Tibial artery (tissue), 4 donors: Measurements from ENCODE around the gene DUSP5.

Experiments used
- DNase-seq, 2 donors: peaks; one replicate each; pipeline ENCODE4 v3.0.0-alpha.2; 2019
- H3K27ac ChIP-seq, 2 donors: fragments of 200-600 bp; sonication (generic) in 1 of 2; 1 replicate in 1 of 2; 2 replicates in 1 of 2; pipeline ENCODE4 v1.5.1; 2018 to 2019; ENCODE audit warnings: mild to moderate bottlenecking in 1 of 2
- H3K27me3 ChIP-seq, 2 donors: fragments of 200-600 bp; sonication (generic) in 1 of 2; one replicate each; pipeline versions ENCODE4 v1.5.1 to v1.6.0; 2016 to 2019
- H3K36me3 ChIP-seq, 3 donors: fragments of 200-600 bp; sonication (generic) in 2 of 3; one replicate each; pipeline ENCODE4 v1.5.1; 2016 to 2019; ENCODE audit warnings: mild to moderate bottlenecking in 2 of 3
- H3K4me1 ChIP-seq, 4 donors: fragments of 200-600 bp; sonication (generic) in 2 of 4; 1 replicate in 3 of 4; 2 replicates in 1 of 4; pipeline ENCODE4 v1.5.1; 2016 to 2019
- H3K4me3 ChIP-seq, 2 donors: fragments of 200-600 bp; sonication (generic) in 1 of 2; 1 replicate in 1 of 2; 2 replicates in 1 of 2; pipeline ENCODE4 v1.5.1; 2018 to 2019; ENCODE audit warnings: mild to moderate bottlenecking in 2 of 2
- H3K9me3 ChIP-seq, 3 donors: fragments of 200-600 bp; sonication (generic) in 1 of 3; one replicate each; pipeline ENCODE4 v1.5.1; 2016 to 2019
- intact Hi-C: fragments of 100-400 bp; cut with DNase I; formaldehyde crosslinking; loops from one replicate; pipeline ENCODE4 v1.15.0; 2023; ENCODE audit warnings: low total_unique reads
- TF ChIP-seq, protein P1 (sequence below), 2 experiments: fragments of 200-600 bp in 1 of 2; fragments of 450-650 bp in 1 of 2; IDR thresholded peaks; one replicate each; pipeline ENCODE4 v1.5.1; 2017 to 2019; ENCODE audit warnings: antibody characterized with exemption in 2 of 2, mild to moderate bottlenecking in 1 of 2, moderate library complexity in 1 of 2

The DUSP5 gene

DNA sequence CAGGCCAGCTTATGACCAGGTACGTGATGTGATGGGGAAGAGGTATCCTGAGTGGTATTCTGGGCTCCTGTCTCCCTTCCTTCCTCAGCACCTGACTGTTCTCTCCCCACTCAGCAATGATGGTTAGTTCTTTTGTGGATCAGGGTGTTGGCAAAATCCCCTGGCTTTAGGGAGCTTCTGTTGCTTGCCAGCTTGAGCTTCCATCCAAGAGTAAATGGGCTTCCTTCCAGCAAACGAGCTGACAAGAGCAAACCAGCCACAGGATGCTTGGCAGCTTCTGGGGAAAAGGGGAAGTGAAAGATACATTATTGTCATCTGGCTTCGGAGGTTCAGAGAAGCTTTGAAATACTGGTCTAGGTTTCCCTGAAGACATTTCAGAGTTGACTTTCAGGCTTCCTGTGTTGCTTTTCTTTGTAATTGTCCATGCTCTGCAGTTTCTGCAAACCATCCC lies 5.2 kb downstream of the DUSP5 start:
- no peak overlapping the region for H3K27ac ChIP-seq
- H3K27me3 ChIP-seq: no peaks in the 10 kb centered on the region
- DNase-seq: peak; percentile 40 to 48
- H3K4me1 ChIP-seq: peaks cover 0 to 48% (median 20%) of the 10 kb centered on the region in 4 donors
- TF ChIP-seq, protein P1, sequence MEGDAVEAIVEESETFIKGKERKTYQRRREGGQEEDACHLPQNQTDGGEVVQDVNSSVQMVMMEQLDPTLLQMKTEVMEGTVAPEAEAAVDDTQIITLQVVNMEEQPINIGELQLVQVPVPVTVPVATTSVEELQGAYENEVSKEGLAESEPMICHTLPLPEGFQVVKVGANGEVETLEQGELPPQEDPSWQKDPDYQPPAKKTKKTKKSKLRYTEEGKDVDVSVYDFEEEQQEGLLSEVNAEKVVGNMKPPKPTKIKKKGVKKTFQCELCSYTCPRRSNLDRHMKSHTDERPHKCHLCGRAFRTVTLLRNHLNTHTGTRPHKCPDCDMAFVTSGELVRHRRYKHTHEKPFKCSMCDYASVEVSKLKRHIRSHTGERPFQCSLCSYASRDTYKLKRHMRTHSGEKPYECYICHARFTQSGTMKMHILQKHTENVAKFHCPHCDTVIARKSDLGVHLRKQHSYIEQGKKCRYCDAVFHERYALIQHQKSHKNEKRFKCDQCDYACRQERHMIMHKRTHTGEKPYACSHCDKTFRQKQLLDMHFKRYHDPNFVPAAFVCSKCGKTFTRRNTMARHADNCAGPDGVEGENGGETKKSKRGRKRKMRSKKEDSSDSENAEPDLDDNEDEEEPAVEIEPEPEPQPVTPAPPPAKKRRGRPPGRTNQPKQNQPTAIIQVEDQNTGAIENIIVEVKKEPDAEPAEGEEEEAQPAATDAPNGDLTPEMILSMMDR (IDR thresholded peaks at IDR 0.05): no peak
- H3K36me3 ChIP-seq: peaks cover 0 to 9% (median 0%) of the 10 kb centered on the region in 3 donors
- H3K9me3 ChIP-seq: no peaks in the 10 kb centered on the region
- intact Hi-C loops: no loop called here
- H3K4me3 ChIP-seq: no peak overlapping the region

DNA sequence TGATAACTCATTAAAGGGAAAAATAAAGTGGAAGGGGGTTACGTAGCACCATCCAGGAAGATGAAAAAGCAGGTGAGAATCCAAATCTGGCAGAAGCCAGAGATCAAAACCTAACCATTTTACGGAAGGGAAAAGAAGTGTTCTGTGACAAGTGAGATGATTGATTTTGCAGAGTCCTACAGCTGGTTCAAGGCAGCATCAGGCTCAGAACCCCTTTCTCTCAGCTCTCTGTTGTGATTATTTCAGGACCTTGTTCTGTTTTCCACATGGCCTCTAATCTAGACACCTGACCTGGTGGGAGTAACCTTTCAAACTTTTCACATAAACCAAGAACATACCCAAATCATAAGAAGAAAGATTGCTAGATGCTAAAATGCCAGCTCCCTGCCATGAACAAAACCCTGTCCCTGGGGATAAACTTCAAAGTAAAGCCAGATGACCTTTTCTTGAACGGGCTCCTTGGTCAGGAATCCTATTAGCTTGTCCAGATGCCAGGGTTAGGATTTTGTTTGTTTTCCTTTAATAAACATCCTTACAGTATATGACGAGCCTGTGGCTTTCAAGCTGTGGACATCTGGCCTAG lies 5.9 kb downstream of the DUSP5 start:
- Histone ChIP-seq H3K4me1 (peaks cover 0 to 43% (median 17%) of the 10 kb centered on the region in 4 donors), H3K36me3 (peaks cover 0 to 14% (median 0%) of the 10 kb centered on the region in 3 donors), H3K27me3 (no peaks in the 10 kb centered on the region), H3K9me3 (no peaks in the 10 kb centered on the region), H3K27ac (no peak overlapping the region), H3K4me3 (no peak overlapping the region)
- TF ChIP-seq, protein P1 (IDR thresholded peaks at IDR 0.05): no peak
- intact Hi-C loops: no loop called here
- DNase-seq: no peak

DNA sequence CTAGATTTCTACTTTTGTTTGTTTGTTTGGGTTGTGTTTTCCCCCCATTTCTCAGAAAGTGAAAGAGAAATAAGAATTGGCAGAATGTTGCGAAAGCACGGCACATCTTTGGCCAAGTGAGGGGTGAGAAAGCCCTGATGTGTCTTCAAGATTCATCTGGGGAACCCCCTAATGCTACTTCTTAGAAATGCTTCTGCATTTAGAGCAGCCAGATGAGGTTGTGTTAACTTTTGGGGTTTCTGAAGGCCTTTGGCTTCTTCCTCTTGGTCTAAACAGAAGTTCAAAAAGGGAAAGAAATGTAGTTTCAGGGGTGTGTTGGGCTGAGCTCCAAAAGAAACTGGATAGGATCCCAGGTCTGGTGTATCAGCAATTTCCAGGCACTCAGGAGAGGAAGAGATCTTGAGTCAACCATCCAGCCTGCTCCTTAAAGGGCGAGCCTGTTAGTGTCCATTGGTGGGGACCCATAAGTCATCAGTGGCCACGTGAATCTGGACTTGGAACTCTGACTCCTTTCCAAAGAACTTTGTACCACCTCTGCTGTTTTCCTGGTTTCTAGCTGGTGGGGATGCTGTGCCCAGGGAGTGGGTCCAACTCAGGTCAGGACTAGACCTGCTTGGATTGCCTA lies 6.5 kb downstream of the DUSP5 start:
- Histone ChIP-seq H3K4me3 (no peak overlapping the region), H3K4me1 (peaks cover 0 to 41% (median 14%) of the 10 kb centered on the region in 4 donors), H3K9me3 (no peaks in the 10 kb centered on the region), H3K27ac (no peak overlapping the region), H3K27me3 (no peaks in the 10 kb centered on the region), H3K36me3 (peaks cover 0 to 14% (median 0%) of the 10 kb centered on the region in 3 donors)
- TF ChIP-seq, protein P1 (IDR thresholded peaks at IDR 0.05): no peak
- intact Hi-C loops: no loop called here
- peak; percentile 47 to 70 for DNase-seq

DNA sequence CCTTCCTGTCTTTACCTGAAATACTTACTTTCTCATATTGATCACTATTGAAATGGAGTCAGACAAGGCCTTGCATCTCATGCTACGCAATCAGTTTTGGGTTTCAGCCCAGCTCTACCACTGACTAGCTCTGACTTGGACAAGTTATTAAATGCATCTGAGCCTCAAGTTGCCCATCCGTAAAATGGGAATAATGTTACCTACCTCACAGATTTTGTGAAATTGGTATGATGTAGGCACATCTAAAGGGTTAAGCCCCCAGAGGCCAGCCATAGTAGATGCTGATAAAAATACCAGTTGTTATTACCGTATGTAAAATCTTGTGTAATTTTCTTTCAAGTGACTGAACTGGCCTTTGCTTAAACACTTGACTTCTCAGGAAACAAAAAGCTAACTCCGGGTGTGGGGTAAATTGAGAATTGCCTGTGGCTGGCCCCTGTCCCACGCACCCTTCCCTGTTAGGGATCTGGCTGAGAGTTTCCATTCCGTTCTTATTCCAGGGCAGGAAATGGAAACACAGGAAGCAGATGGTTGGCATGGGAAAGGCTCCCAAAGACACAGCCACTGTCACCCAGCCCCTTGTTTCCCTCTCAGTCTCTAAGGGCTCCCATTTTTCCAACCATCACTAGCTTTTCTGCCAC lies 7.5 kb downstream of the DUSP5 start:
- peak in 1 of 2 donors; percentile 29 for DNase-seq
- Histone ChIP-seq H3K4me3 (no peak overlapping the region), H3K4me1 (peaks cover 0 to 41% (median 13%) of the 10 kb centered on the region in 4 donors), H3K36me3 (peaks cover 0 to 22% (median 1%) of the 10 kb centered on the region in 3 donors), H3K27ac (no peak overlapping the region), H3K9me3 (no peaks in the 10 kb centered on the region), H3K27me3 (no peaks in the 10 kb centered on the region)
- TF ChIP-seq, protein P1 (IDR thresholded peaks at IDR 0.05): no peak
- intact Hi-C loops: no loop called here

DNA sequence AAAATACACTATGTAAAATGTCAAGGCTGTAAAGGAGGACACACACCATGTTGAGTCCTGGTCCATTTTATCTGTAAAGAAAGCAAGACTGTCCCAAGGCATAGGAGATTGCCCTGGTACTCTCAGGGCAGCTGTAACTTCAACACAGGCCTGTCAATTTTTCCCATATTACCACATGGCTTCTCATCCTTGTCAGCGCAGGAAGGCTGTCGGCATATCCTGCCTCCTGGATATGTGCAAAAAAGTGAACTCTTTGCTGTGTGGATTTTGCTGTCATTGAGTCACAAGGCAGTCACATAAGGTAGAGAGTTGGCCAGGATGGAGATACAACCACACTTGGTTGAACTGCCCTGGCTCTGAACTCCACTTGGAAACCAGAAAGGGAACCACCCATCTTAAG lies 8.7 kb downstream of the DUSP5 start:
- Histone ChIP-seq H3K9me3 (no peaks in the 10 kb centered on the region), H3K36me3 (peaks cover 0 to 32% (median 6%) of the 10 kb centered on the region in 3 donors), H3K27me3 (no peaks in the 10 kb centered on the region), H3K4me1 (peaks cover 0 to 29% (median 8%) of the 10 kb centered on the region in 4 donors), H3K4me3 (no peak overlapping the region), H3K27ac (no peak overlapping the region)
- intact Hi-C loops: no loop called here
- DNase-seq: peak in 1 of 2 donors; percentile 34
- TF ChIP-seq, protein P1 (IDR thresholded peaks at IDR 0.05): no peak
